Fibroblast of villous mesenchyme (primary cell): Measurements from ENCODE around the gene MAN1C1. TPM values are rescaled to one million over a fixed set of nuclear protein-coding genes. Genes with fewer than 3 reads are reported as not detected.

Experiments
- DNase-seq: peaks from one replicate; pipeline ENCODE4 v3.0.0-alpha.2; 2010; ENCODE audit warnings: low read depth
- H3K4me3 ChIP-seq: 2 replicates; pipeline ENCODE4 v1.5.1; 2011; ENCODE audit warnings: low read depth, mild to moderate bottlenecking, low read length
- CTCF ChIP-seq: IDR thresholded peaks from 2 replicates; pipeline ENCODE4 v1.5.1; 2012; ENCODE audit warnings: low read depth, mild to moderate bottlenecking, low read length; ENCODE audit not compliant: insufficient read depth
- total RNA-seq: library from RNA; depleted of rRNA; stranded (reverse); fragments of >200 nt; gene quantifications from 2 replicates; pipeline ENCODE4 v1.2.3, GENCODE V29; 2012

Gene MAN1C1
- total RNA-seq, 1 donor: 5.2 TPM

GRCh38 chr1:25640646-25641328, 24.2 kb downstream of the MAN1C1 start:
- no peak for DNase-seq
- H3K4me3 ChIP-seq: no peak overlapping the region
- TF ChIP-seq CTCF: no peak

- no peak overlapping the region for H3K4me3 ChIP-seq
- no peak for DNase-seq
- TF ChIP-seq CTCF: no peak
Measured at GRCh38 chr1:25641329-25641725, 24.7 kb downstream of the MAN1C1 start.

- DNase-seq: peak; percentile 63
- TF ChIP-seq CTCF: no peak
- no peak overlapping the region for H3K4me3 ChIP-seq
Measured at GRCh38 chr1:25641931-25642573, 25.5 kb downstream of the MAN1C1 start.

GRCh38 chr1:25642574-25643108, 26.1 kb downstream of the MAN1C1 start:
- no peak for TF ChIP-seq CTCF
- no peak overlapping the region for H3K4me3 ChIP-seq
- DNase-seq: peak; percentile 10

GRCh38 chr1:25643929-25644328, 27.3 kb downstream of the MAN1C1 start:
- no peak for TF ChIP-seq CTCF
- DNase-seq: no peak
- H3K4me3 ChIP-seq: no peak overlapping the region

GRCh38 chr1:25644962-25645361, 28.4 kb downstream of the MAN1C1 start:
- no peak for TF ChIP-seq CTCF
- H3K4me3 ChIP-seq: no peak overlapping the region
- no peak for DNase-seq
